Measurements from ENCODE around the gene SLC26A6. TPM values are rescaled to one million over a fixed set of nuclear protein-coding genes. Genes with fewer than 3 reads are reported as not detected.

Gene SLC26A6
- total RNA-seq, 2 donors from 2014 or later: 18.4 to 30.0 TPM

DNA sequence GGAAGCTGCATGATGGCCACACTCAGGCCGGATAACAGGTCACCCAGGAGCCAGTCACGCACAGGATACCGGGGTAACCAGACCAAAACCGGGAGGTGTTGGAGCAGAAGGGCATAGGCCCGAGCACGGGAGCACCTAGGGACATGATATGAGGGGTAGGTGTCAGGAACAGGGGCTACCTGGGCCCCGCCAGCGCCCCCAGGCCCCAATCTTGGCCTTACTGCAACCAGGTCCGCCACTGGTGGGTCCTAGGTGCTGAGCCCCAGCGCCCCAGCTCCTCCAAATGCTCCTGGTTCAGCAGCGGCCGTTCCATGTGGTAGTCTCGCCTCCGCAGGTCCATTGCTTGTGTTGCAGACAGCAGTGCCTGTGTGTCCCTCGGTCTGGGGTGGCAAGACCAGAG, 2.0 kb downstream of the SLC26A6 start:
- no peaks in the 10 kb centered on the region for H3K9me3 ChIP-seq
- intact Hi-C loops (cut with DNase I): no loop called here
- 95% methylated on average over 15 of the region's 15 CpGs for WGBS
- H3K36me3 ChIP-seq: peaks cover 0 to 5% of the 10 kb centered on the region in 2 donors
- no peak overlapping the region for H3K4me3 ChIP-seq
- TF ChIP-seq POLR2A (IDR thresholded peaks at IDR 0.05) (no peak), POLR2AphosphoS5 (IDR thresholded peaks at IDR 0.05) (no peak)
- TF ChIP-seq, protein P1, sequence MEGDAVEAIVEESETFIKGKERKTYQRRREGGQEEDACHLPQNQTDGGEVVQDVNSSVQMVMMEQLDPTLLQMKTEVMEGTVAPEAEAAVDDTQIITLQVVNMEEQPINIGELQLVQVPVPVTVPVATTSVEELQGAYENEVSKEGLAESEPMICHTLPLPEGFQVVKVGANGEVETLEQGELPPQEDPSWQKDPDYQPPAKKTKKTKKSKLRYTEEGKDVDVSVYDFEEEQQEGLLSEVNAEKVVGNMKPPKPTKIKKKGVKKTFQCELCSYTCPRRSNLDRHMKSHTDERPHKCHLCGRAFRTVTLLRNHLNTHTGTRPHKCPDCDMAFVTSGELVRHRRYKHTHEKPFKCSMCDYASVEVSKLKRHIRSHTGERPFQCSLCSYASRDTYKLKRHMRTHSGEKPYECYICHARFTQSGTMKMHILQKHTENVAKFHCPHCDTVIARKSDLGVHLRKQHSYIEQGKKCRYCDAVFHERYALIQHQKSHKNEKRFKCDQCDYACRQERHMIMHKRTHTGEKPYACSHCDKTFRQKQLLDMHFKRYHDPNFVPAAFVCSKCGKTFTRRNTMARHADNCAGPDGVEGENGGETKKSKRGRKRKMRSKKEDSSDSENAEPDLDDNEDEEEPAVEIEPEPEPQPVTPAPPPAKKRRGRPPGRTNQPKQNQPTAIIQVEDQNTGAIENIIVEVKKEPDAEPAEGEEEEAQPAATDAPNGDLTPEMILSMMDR (IDR thresholded peaks at IDR 0.05): no peak
- H3K27ac ChIP-seq: no peak overlapping the region
- peaks cover 12% of the 10 kb centered on the region for H3K4me1 ChIP-seq (replicated peaks)
- no peak for DNase-seq (ENCODE audit: low spot score)
- H3K27me3 ChIP-seq (replicated peaks; ENCODE audit: insufficient read depth): no peaks in the 10 kb centered on the region

DNA sequence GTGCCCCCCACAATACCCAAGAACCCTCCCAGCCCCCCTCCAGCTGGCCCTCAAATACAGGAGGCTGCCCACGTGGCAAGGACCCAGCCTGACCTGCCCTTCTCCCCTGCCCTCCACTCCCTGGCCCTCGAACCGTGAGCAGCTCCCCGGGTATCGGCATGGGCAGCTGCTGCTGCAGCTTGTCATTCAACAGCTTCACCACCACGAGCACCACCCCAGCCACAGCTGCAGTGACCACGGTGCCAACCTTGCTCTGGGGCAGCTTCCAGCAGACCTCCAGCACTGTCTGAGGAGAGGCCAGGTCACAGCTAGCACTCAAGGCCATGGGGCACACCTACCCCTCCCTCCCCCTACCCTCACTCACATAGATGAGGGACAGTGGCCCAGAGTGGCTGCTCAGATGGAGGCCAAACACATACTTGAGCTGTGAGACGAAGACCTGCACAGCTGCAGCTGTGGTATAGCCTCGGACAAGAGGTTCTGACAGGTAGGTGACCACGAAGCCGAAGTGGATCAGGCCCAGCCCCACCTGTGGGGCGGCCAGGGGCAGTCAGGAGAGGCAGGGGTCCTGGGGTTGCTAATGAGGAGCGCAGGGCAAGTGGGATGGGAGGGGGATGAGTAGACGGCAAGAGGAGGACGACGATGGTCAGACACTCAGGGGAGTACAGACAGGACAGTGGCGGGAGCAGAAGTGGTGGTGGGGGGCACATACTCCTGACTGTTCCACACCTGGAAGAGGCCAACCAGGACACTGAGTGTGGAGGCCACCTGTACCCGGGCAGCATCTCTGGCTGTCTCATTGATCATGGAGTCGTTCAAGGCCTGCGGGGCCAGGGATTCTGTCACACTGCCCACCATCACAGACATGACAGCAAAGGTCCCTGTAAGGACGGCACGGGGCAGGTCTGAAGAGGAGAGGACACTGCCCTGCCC, 3.5 kb downstream of the SLC26A6 start:
- H3K27me3 ChIP-seq (replicated peaks; ENCODE audit: insufficient read depth): no peaks in the 10 kb centered on the region
- H3K4me3 ChIP-seq: no peak overlapping the region
- no peak for TF ChIP-seq POLR2AphosphoS5 (IDR thresholded peaks at IDR 0.05)
- TF ChIP-seq, protein P1 (IDR thresholded peaks at IDR 0.05): no peak
- TF ChIP-seq POLR2A (IDR thresholded peaks at IDR 0.05): no peak
- H3K4me1 ChIP-seq (replicated peaks): peaks cover 12% of the 10 kb centered on the region
- H3K9me3 ChIP-seq: no peaks in the 10 kb centered on the region
- no peak overlapping the region for H3K27ac ChIP-seq
- 90% methylated on average over 22 of the region's 22 CpGs for WGBS
- DNase-seq (ENCODE audit: low spot score): no peak
- peaks cover under 1 to 5% of the 10 kb centered on the region in 2 donors for H3K36me3 ChIP-seq
- intact Hi-C loops (cut with DNase I): no loop called here

DNA sequence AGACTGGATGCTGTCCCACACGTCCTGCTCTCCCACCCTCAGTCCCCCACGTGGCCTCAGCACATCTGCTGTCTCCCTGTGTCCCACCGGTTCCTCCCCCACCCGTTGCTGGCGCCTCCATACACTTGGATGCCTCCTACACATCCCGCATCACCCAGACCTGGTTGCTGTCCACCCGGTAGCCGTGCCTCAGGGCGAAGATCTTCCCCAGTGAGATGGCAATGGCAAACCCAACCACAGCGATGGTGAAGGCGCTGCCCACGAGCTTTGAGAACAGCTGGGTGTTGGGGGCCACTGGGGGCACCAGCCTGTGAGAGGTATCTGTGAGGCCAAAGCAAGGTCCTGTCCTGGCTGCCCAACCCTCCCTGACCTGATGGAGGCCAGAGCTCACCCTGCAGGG, 4.4 kb downstream of the SLC26A6 start:
- intact Hi-C loops (cut with DNase I): no loop called here
- 88% methylated on average over 12 of the region's 12 CpGs for WGBS
- no peak overlapping the region for H3K27ac ChIP-seq
- H3K27me3 ChIP-seq (replicated peaks; ENCODE audit: insufficient read depth): no peaks in the 10 kb centered on the region
- TF ChIP-seq POLR2AphosphoS5 (IDR thresholded peaks at IDR 0.05): no peak
- TF ChIP-seq POLR2A (IDR thresholded peaks at IDR 0.05): no peak
- TF ChIP-seq, protein P1 (IDR thresholded peaks at IDR 0.05): no peak
- peaks cover 3 to 5% of the 10 kb centered on the region in 2 donors for H3K36me3 ChIP-seq
- no peaks in the 10 kb centered on the region for H3K9me3 ChIP-seq
- peaks cover 7% of the 10 kb centered on the region for H3K4me1 ChIP-seq (replicated peaks)
- DNase-seq (ENCODE audit: low spot score): no peak
- H3K4me3 ChIP-seq: no peak overlapping the region

DNA sequence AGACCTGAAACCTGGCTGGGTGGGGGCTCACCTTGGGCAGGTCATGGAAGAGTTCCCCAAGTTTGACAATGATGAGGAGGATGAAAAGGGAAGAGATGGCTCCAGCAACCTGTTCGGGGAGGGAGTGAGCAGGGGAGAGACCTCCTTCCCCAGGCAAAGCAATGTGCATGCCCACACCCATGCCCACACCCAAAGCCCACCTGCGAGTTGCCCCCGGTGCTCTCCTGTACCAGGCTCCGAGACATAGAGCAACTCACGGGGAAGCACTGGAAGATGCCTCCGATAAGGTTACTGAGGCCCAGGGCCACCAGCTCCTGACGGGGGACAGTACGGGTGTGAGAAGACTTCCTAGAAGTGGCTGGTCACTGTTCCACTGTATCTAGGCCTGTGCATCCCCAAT, 4.9 kb downstream of the SLC26A6 start:
- intact Hi-C loops (cut with DNase I): no loop called here
- Histone ChIP-seq H3K4me3 (no peak overlapping the region), H3K27ac (no peak overlapping the region), H3K27me3 (replicated peaks; ENCODE audit: insufficient read depth) (no peaks in the 10 kb centered on the region), H3K36me3 (peaks cover 3 to 5% of the 10 kb centered on the region in 2 donors), H3K9me3 (no peaks in the 10 kb centered on the region), H3K4me1 (replicated peaks) (peaks cover 7% of the 10 kb centered on the region)
- WGBS: 89% methylated on average over 8 of the region's 8 CpGs
- TF ChIP-seq, protein P1 (IDR thresholded peaks at IDR 0.05): no peak
- no peak for TF ChIP-seq POLR2AphosphoS5 (IDR thresholded peaks at IDR 0.05)
- TF ChIP-seq POLR2A (IDR thresholded peaks at IDR 0.05): no peak
- no peak for DNase-seq (ENCODE audit: low spot score)

DNA sequence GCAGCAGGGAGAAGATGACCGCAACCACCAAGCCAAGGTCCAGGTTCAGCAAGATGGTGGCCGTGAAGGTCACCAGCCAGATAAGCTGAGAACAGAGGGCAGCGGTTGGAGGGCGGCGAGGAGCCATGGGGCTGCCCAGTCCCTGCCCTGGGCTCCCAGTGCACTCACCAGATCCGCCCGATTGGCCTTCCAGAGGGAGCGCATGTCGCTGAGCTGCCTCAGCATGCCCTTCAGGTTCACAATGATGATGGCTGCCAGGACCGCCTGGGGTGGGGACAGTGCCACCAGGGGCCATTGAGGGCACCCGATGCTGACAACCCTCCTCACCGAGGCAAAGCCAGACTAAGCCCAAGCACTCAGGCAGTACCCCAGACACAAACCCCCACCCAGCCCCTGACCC, 5.4 kb downstream of the SLC26A6 start:
- Histone ChIP-seq H3K9me3 (no peaks in the 10 kb centered on the region), H3K27ac (no peak overlapping the region), H3K4me1 (replicated peaks) (peaks cover 7% of the 10 kb centered on the region), H3K4me3 (no peak overlapping the region), H3K36me3 (peaks cover 3 to 5% of the 10 kb centered on the region in 2 donors), H3K27me3 (replicated peaks; ENCODE audit: insufficient read depth) (no peaks in the 10 kb centered on the region)
- WGBS: 97% methylated on average over 12 of the region's 12 CpGs
- DNase-seq (ENCODE audit: low spot score): no peak
- intact Hi-C loops (cut with DNase I): no loop called here
- no peak for TF ChIP-seq POLR2AphosphoS5 (IDR thresholded peaks at IDR 0.05)
- TF ChIP-seq POLR2A (IDR thresholded peaks at IDR 0.05): no peak
- TF ChIP-seq, protein P1 (IDR thresholded peaks at IDR 0.05): no peak
